GM04503 (cell line): ENCODE data around the gene ZEB1.
"Not testable (repeated sequence)": the region's sequence is repeated elsewhere in the genome, so short reads cannot be mapped to it uniquely, and the experiment has no call there.

Experiments used
- DNase-seq: peaks from one replicate; pipeline ENCODE4 v3.0.0-alpha.2; 2012; ENCODE audit warnings: low read depth

Gene ZEB1

GRCh38 chr10:31508882-31509281 is 189.9 kb downstream of the ZEB1 start:
- DNase-seq, result no peak

DNA sequence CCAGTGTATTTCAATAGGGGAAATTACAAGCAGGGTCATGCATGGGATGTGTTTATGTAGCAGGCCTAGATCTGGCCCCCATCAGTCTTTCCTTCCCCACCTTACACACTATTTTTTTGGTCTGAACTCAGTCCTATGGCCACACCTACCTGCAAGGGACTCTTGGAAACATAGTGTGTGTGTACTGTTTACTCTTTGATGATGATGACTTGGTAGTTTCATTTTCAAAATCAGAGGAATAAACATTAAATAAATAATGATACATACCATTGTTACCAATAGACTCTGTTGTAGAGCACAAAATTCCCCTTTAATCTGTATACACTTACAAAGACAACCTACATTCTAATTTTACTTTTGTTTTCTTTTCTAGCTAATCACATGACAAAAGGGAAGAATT is 191.0 kb downstream of the ZEB1 start:
- DNase-seq, result no peak

DNA sequence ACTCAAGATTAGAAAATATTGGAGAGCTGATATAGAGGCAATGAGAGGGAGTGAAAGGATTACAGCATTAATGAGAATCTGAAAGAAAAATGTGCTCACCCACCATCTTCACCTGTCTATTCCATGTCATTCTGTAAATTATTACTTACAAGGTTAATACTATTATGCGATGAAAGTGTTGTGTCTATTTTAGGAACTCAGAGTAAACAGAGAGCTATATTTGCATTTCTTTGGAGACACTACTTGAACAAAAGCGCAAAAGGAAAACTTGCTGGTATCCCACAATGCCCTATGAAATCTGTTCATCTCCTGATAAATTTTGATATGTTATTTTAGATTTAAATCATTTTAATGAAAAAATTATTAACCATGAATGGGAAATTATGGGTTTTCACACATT is 196.1 kb downstream of the ZEB1 start:
- no peak for DNase-seq

DNA sequence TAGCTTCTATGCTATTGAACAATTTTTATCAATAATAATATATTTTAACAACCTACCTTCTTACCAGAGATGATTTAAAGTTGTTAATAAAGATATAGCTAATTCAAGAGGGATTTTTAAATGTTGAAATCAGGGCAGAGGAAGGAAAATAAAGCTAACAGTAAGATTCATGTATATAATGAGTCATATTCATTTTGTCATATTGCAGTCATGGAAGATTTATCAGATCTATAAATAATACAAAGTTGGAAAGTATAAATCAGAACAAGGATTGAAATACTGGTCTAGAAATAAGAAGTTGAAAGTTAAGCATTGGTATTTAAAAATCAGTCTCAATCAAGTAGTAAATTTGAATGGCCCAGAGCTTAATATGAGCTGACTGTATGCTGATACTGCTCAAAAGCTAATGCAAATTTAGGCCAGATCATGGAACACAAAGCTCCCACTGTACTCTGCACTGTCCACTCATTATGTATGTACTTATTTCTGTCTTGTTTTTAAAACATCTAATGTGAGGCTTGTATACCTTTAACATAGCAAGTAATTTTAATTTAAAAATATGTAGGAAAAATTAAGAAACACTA is 196.9 kb downstream of the ZEB1 start:
- DNase-seq, result no peak

DNA sequence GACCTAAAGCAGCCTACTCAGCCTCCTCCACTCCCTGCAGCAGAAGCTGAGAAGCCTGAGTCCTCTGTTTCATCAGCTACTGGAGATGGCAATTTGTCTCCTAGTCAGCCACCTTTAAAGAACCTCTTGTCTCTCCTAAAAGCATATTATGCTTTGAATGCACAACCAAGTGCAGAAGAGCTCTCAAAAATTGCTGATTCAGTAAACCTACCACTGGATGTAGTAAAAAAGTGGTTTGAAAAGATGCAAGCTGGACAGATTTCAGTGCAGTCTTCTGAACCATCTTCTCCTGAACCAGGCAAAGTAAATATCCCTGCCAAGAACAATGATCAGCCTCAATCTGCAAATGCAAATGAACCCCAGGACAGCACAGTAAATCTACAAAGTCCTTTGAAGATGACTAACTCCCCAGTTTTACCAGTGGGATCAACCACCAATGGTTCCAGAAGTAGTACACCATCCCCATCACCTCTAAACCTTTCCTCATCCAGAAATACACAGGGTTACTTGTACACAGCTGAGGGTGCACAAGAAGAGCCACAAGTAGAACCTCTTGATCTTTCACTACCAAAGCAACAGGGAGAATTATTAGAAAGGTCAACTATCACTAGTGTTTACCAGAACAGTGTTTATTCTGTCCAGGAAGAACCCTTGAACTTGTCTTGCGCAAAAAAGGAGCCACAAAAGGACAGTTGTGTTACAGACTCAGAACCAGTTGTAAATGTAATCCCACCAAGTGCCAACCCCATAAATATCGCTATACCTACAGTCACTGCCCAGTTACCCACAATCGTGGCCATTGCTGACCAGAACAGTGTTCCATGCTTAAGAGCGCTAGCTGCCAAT is 202.2 kb downstream of the ZEB1 start:
- DNase-seq, result no peak

DNA sequence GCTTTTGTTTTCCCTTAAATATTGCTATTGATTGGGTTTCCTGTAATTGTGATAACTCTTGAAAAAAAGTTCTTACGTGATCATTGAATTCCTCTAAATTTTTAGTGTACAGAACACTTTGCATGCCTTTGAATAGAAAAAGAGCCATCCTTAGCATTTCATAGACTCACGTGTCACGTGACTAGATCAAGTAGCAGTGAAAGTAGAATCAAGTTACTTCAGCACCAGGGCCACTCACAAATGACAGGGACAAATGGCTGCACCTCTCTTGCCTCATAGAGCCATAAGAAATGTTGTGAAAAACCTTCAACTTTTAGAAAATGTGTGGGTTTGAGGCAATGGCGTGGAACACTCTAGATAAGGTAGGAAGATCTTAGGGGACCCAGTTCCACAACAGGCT is 203.8 kb downstream of the ZEB1 start:
- no peak for DNase-seq

DNA sequence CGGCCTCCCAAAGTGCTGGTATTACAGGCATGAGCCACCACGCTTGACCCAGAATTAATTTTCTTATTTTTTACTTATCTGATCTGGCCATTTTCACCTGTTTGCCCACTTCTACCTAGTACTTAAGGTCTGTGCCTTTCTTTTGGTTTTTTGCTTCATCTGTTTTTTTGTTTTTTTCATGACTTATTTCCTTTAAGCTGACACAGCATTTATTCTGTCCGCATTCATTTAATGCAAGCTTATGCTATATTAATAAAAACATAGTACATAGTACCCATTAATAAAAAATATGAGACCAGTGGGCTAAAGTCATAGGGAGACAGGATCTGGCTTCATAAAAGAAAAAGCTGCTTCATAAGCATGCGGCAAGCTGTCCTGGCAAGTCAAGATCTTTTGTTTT is 205.4 kb downstream of the ZEB1 start:
- no peak for DNase-seq

- no peak for DNase-seq
These were observed 207.2 kb downstream of the ZEB1 start for GRCh38 chr10:31526178-31526577.

- no peak for DNase-seq
These were observed 207.7 kb downstream of the ZEB1 start for GRCh38 chr10:31526681-31527080.

DNA sequence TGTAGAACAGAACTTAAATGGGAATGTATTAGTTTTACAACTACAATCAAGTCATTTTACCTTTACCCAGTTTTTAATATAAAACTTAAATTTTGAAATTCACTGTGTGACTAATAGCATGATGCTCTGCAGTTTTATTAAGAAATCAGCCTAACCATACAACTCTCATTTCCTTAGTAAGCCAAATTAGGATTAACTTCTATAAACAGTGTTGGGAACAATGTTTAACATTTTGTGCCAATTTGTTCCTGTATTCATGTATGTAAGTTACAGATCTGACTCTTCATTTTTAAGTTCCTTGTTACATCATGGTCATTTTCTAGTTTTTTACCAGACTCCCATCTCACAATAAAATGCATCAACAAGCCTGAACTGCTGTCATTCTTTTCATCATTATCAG is 209.8 kb downstream of the ZEB1 start:
- DNase-seq, result no peak

GRCh38 chr10:31536302-31536701 is 217.3 kb downstream of the ZEB1 start:
- no peak for DNase-seq

DNA sequence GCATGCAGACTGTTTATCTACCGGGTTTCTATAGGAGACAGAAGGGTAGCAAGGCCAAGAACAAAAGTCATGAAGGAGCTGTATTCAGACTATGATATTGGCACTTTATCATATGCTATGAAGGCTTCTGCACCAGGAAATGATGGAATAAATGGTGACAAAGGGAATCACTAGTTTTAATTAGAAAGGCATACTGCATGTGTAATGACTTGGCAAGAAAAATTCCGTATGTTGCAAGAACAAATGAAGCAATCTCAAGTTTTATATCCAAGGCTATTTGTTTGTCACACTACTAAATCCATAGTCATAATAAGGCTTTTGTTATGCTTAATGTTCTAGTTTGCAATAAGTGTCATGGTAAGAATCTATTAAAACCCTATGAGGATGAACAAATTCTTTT is 230.9 kb downstream of the ZEB1 start:
- peak; percentile 70 for DNase-seq

DNA sequence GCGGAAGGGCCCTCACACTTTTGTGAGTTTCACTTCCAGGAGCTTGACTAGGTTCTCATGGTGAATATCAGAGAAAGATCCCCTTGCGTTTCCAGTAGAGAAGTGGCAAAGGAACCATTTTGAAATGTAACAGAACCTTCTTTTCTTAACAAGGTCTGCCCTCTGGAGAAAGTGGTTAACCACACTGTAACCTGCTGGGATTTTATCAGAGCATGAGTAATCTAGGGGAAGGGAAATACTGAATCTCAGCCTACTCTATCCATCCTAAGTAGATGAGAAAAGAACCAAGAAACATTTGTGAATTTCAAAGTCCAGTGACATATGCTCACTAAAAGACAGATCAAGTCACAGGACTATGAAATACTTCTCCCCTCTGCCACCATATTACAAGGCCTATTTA is 235.5 kb downstream of the ZEB1 start:
- no peak for DNase-seq

- DNase-seq, result no peak
These were observed 238.8 kb downstream of the ZEB1 start for GRCh38 chr10:31557854-31558253.

GRCh38 chr10:31568252-31568861 is 249.3 kb downstream of the ZEB1 start:
- DNase-seq, result not testable (repeated sequence)

DNA sequence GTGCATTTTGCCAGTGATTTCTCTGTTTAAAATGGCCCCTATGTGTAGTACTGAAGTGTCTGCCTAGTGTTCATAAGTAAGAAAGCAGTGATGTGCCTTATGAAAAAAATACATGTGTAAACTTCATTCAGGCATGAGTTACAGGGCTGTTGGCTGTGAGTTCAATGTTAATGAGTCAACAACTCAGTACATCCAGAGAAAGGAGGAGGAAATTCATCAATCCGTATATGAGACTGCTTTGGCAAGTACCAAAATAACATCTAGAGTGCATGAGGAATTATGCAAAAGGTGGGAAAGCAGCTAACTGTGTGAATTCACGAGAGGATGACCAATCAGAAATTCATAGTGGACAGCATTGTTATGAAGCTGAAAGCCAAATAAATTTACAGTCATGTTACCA is 255.6 kb downstream of the ZEB1 start:
- no peak for DNase-seq

GRCh38 chr10:31578181-31578852 is 259.3 kb downstream of the ZEB1 start:
- DNase-seq, result no peak

DNA sequence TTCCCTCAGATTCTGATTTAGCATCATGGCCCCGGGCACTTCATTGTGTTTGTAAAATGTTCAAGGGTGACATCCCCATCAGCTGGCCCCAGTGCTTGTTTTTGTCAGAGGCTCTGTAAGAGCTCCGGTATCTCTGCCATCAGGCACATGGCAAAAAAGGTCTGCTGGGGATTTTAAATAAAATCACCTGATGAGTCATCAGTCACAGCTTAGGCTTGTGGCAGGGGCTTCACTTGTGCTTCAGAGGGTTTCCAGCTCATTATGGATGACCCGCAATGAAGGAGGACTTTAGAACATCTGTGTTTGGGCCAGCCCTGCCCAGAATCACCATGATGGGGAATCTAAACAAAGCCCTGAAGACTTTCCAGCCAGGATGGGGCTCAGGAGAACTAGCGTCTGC is 259.9 kb downstream of the ZEB1 start:
- no peak for DNase-seq
